Stomach smooth muscle (tissue), 2 donors: Measurements from ENCODE around the gene PBXIP1.
"Not testable (repeated sequence)": the region's sequence is repeated elsewhere in the genome, so short reads cannot be mapped to it uniquely, and the experiment has no call there.

ENCODE experiments used
- H3K27ac ChIP-seq: one replicate; pipeline ENCODE4 v1.7.0; 2013; ENCODE audit warnings: mild to moderate bottlenecking, low read length, inconsistent platforms
- H3K27me3 ChIP-seq, 2 donors: one replicate each; pipeline ENCODE4 v1.7.0; 2013; ENCODE audit warnings: low read length in 2 of 2; ENCODE audit not compliant: insufficient read depth in 2 of 2, control insufficient read depth in 1 of 2
- H3K36me3 ChIP-seq, 2 donors: one replicate each; pipeline ENCODE4 v1.7.0; 2013; ENCODE audit warnings: low read length in 2 of 2; ENCODE audit not compliant: control insufficient read depth in 2 of 2, insufficient read depth in 2 of 2
- H3K4me1 ChIP-seq: one replicate; pipeline ENCODE4 v1.7.0; 2013; ENCODE audit warnings: low read length; ENCODE audit not compliant: control insufficient read depth, insufficient read depth
- H3K4me3 ChIP-seq, 2 donors: one replicate each; pipeline ENCODE4 v1.7.0; 2013; ENCODE audit warnings: low read length in 2 of 2
- H3K9ac ChIP-seq, 2 donors: one replicate each; pipeline ENCODE4 v1.7.0; 2013; ENCODE audit warnings: low read length in 2 of 2, mild to moderate bottlenecking in 1 of 2
- H3K9me3 ChIP-seq, 2 donors: one replicate each; pipeline ENCODE4 v1.7.0; 2013; ENCODE audit warnings: low read length in 2 of 2; ENCODE audit not compliant: control insufficient read depth in 2 of 2
- donor health status: healthy.
- donor health status: Pancreatic carcinoma.

Gene PBXIP1

DNA sequence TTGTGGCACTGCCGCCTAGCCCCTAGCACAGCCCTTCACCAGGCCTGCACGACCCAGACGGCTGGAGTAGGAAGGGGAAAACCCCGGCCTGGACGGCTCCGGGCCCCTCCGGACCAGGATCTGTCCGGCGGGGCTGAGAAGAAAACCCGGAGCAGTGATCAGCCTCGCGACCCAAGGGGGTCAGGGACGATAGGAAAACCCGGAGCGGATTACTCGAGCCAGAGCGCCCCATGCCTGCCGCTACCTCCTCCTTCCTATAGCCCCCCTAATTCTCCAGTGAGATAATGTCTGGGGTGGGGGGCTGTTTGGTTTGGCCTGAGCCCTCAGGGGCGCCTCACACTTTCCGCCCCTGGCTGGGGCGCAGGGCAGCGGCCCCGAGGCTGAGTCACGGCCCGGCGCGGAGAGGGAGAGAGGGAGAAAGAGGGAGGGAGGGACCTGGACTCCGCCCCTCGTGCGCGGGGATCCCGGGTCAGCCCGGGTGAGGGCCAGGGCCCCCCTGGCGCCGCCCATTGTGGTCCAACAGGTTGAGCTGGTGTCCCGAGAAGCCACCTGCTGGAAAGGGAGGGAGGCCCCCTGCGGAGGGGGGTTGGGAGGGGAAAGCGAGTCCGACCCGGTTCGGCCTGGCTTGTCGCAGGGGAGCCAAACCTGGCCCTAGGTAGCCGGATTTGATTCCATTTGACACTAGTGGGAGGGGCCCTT, 45.0 kb upstream of the PBXIP1 start:
- Histone ChIP-seq H3K27me3 (no peaks in the 10 kb centered on the region), H3K9ac (peak overlapping the region; percentile 90 to 92), H3K27ac (peak overlapping the region; percentile 98), H3K9me3 (no peaks in the 10 kb centered on the region), H3K4me1 (peaks cover 42% of the 10 kb centered on the region), H3K4me3 (peak overlapping the region; percentile 83 to 91), H3K36me3 (no peaks in the 10 kb centered on the region)

DNA sequence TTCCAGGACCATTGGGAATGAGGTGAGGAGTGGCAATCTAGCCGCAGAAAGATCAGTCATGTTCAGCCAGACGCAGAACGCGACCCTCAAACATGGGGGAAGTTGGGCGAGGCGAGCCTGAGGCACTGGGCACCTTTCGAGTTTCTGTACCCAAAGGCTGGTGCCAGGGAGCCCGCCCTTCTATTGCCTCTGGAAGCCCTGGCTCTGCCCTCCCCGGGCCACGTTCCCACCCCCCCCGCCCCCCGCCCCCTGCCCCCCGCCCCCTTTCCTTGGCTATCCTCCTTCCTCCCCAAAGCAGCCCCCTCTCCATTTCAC, 44.5 kb upstream of the PBXIP1 start:
- no peaks in the 10 kb centered on the region for H3K9me3 ChIP-seq
- H3K4me3 ChIP-seq = peak overlapping the region; percentile 83 to 91
- no peaks in the 10 kb centered on the region for H3K36me3 ChIP-seq
- H3K27ac ChIP-seq = peak overlapping the region; percentile 98
- peak overlapping the region; percentile 69 to 92 for H3K9ac ChIP-seq
- H3K27me3 ChIP-seq = no peaks in the 10 kb centered on the region
- peaks cover 37% of the 10 kb centered on the region for H3K4me1 ChIP-seq

DNA sequence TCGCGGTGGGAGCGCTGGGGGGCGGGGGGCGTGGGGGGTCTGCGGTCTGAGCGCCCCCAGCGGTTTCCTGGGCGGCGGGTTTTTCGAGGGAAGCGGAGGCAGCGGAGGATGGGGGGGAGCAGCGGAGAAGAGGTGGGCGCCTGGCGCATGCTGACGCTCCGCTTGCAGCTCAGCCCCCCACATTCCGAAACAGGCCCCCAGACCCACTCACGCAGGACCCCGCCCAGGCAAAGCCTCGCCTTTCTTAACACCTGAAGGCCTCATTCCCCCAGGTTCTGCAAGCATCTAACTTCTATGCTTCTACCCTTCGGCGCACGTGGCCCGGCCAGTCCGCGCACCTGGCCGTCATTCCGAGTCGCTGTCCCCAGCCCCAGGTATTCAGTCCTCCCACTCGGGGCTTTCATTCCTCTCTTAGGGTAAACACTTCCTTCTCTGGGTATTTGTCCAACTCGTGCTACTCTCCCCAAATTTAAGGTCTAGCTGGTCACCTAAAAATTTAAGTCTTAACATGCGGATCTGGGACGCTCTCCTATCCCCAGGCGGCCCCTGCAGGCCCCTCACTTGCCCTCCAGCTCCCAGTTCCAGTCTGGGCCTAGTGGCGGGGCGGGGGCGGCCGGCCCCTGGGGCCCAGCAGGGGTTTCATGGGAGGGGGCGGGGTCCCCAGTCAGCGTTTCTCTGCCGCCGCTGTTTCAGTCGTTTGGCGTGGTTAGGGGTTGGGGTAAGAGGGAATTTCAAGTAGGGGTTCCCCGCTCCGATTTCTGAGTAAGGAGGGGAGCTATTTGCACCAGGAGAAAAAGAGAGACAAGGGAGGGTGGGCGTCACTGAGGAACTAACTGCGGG, 43.9 kb upstream of the PBXIP1 start:
- Histone ChIP-seq H3K4me3 (peak overlapping the region; percentile 58 to 83), H3K9ac (peak overlapping the region; percentile 61 to 69)

DNA sequence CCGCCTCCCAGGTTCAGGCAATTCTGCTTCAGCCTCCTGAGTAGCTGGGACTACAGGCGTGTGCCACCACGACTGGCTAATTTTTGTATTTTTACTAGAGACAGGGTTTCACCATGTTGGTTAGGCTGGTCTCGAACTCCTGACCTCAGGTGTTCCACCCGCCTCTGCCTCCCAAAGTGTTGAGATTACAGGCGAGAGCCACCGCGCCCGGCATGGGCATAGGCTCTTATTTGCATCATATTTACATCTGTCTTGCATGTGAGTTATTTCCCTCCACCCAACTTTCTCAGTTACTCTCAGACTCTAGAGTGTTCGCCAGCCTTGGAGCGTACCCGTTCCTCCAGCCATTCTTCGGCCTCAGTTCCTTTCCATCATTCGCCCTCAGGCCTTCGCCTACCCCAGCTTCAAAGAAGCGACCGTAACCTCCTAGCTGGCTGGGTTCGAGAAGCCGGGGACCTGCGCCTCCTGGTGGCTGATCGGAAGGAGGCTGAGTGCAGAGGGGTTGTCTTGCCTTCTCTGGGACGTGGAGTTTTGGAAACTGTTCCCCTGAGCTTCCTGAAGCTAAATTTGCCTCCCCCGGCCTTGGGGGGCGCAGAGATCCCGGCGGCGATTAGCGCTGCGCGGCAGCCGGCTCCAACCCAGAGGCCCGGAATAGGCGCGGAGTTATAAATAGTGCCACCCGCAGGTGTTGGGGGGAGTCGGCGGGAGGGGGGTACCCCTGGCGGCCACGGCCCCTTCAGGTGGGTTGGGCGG, 43.1 kb upstream of the PBXIP1 start:
- H3K9ac ChIP-seq = peak overlapping the region; percentile 67 to 71
- peak overlapping the region; percentile 46 to 64 for H3K4me3 ChIP-seq
- H3K27me3 ChIP-seq = no peaks in the 10 kb centered on the region
- no peaks in the 10 kb centered on the region for H3K36me3 ChIP-seq
- H3K4me1 ChIP-seq = peaks cover 24% of the 10 kb centered on the region
- no peaks in the 10 kb centered on the region for H3K9me3 ChIP-seq
- H3K27ac ChIP-seq = peak overlapping the region; percentile 98

More for the DNA sequence above, 43.9 kb upstream of the PBXIP1 start:
- no peaks in the 10 kb centered on the region for H3K27me3 ChIP-seq
- H3K4me1 ChIP-seq = peaks cover 32% of the 10 kb centered on the region
- H3K9me3 ChIP-seq = no peaks in the 10 kb centered on the region
- H3K27ac ChIP-seq = peak overlapping the region; percentile 98
- no peaks in the 10 kb centered on the region for H3K36me3 ChIP-seq

DNA sequence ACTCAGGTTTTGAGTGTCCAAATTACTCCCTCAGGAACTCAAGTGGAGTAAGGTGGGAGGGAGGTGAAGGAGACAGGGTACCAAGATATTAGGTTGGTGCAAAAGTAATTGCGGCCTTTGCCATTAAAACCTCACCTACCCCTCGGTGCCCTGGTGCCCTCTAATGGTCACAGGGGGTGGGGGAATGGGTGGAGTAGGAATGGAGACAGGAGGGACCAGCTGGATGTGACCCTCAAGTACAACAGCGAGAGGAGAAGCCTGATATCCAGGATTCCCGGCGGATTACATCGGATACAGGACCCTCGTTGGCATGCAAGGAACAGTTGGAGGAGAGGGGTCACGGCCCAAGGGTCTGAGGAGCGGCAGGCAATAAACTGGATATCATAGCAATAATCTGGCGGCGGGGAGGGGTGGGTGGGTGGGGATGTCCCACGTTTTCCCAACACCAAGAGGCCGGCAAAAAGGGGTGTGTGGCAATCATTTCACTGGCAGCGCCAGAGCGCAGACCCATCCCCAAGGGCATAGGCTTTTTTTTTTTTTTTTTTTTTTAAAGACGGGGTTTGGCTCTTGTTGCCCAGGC, 42.4 kb upstream of the PBXIP1 start:
- H3K9ac ChIP-seq = no peak overlapping the region
- H3K4me1 ChIP-seq = peaks cover 22% of the 10 kb centered on the region
- H3K27ac ChIP-seq = no peak overlapping the region
- H3K27me3 ChIP-seq = no peaks in the 10 kb centered on the region
- no peak overlapping the region for H3K4me3 ChIP-seq
- no peaks in the 10 kb centered on the region for H3K9me3 ChIP-seq
- H3K36me3 ChIP-seq = no peaks in the 10 kb centered on the region

DNA sequence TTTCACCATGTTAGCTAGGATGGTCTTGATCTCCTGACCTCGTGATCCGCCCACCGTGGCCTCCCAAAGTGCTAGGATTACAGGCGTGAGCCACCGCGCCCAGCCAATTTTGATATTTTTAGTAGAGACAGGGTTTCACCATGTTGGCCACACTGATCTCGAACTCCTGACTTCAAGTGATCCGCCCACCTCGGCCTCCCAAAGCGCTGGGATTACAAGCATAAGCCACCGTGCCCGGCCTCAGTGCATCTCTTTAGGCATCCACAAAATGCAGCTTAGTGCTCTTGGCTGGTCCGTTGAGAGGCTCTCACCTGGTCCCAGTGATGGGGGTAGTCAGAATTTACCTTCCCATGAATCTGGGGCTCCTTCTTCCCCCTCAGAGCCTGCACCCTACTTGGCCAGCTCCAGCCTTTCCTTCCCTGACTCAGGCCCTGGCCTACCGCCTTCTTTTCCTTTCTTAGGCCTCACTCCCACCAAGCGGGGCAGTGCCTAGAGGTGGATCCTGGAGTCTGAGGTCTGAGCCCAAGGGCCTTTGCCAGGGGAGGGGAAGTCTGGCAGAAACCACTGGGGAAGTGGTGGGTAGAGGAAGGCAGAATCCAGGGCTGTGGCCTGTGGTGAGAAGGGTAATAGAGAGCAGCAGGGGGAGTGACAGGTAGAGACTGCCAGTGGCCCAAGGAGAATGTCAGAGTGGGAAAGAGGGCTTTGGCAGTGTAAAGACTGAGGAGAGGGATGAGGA, 41.2 kb upstream of the PBXIP1 start:
- Histone ChIP-seq H3K4me3 (no peak overlapping the region), H3K4me1 (peaks cover 22% of the 10 kb centered on the region), H3K9me3 (no peaks in the 10 kb centered on the region), H3K27me3 (no peaks in the 10 kb centered on the region), H3K9ac (no peak overlapping the region), H3K27ac (no peak overlapping the region), H3K36me3 (peaks cover 3 to 4% of the 10 kb centered on the region in 2 donors)

DNA sequence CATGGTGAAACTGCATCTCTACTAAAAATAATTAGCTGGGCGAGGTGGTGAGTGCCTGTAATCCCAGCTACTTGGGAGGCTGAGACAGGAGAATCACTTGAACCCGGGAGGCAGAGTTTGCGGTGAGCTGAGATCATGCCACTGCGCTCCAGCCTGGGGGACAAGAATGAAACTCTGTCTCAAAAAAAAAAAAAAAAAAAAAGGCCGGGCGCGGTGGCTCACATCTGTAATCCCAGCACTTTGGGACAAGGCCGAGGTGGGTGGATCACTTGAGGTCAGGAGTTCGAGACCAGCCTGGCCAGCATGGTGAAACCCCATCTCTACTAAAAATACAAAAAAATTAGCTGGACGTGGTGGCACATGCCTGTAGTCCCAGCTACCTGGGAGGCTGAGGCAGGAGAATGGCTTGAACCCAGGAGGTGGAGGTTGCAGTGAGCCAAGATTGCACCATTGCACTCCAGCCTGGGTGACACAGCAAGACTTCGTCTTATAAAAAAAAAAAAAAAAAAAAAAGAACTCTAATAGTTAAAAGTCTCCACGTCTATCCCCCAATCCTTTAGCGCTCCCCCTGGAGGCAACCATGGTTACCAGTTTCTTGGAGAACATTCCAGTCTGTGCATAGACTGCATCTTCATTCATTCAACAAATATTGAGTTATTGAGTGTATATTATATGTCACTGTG, 39.5 kb upstream of the PBXIP1 start:
- not testable (repeated sequence) for H3K4me3 ChIP-seq, H3K36me3 ChIP-seq, H3K27ac ChIP-seq, H3K9ac ChIP-seq, H3K27me3 ChIP-seq, H3K9me3 ChIP-seq
- peaks cover 19% of the 10 kb centered on the region for H3K4me1 ChIP-seq

DNA sequence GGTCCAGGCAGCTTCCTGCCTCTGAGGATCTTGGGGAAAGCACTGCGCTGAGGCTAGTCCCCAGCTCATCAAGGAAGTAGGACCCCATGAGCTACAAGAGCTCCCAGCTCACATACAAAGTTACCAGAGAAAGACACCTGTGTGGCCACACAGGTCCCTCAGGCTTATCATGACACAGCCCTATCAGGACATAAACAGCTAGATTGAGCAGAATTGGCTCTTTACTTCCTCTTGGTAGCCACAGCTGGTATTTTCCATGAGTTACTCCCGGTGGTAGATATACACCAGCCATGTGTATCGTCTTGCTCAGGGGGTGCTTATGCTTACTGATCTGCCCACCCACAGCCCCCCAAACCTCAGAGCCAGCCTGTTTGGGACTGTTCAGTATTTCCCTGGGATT, 38.7 kb upstream of the PBXIP1 start:
- peaks cover 10% of the 10 kb centered on the region for H3K4me1 ChIP-seq
- H3K9me3 ChIP-seq = no peaks in the 10 kb centered on the region
- H3K27me3 ChIP-seq = no peaks in the 10 kb centered on the region
- H3K36me3 ChIP-seq = peaks cover 12% of the 10 kb centered on the region in 2 donors
- H3K4me3 ChIP-seq = no peak overlapping the region
- no peak overlapping the region for H3K27ac ChIP-seq
- peak overlapping the region in 1 of 2 donors; percentile 36 for H3K9ac ChIP-seq

DNA sequence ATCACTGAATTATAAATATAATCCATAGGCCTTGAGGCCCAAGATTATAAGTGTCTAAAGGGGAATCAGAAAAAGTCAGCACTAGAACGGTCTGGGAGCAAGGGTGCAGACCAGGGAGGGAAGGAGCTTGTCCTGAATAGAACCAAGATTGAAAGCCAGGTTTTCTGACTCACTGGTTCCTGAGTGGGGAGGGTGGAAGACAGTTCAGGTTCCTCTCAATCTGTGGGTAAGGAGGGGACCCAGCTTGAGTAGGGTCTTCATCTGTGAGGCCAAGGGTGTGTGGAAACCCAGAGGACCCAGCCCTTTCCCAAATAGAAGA, 38.3 kb upstream of the PBXIP1 start:
- no peaks in the 10 kb centered on the region for H3K9me3 ChIP-seq

More for the DNA sequence above, 38.3 kb upstream of the PBXIP1 start:
- Histone ChIP-seq H3K4me1 (peaks cover 8% of the 10 kb centered on the region), H3K36me3 (peaks cover 14 to 16% of the 10 kb centered on the region in 2 donors), H3K27ac (no peak overlapping the region), H3K4me3 (no peak overlapping the region), H3K27me3 (no peaks in the 10 kb centered on the region), H3K9ac (peak overlapping the region in 1 of 2 donors; percentile 36)
